ENCODE measurements around the gene SLC6A17. TPM values are rescaled to one million over a fixed set of nuclear protein-coding genes. Genes with fewer than 3 reads are reported as not detected.

The SLC6A17 gene
- total RNA-seq, 1 experiment from 2014 or later: 0.24 TPM

GRCh38 chr1:110135246-110135645 lies 15.0 kb upstream of the SLC6A17 start (continued):
- TF ChIP-seq ATF2 (CRISPR knock-in tag; IDR thresholded peaks at IDR 0.05; ENCODE audit: borderline replicate concordance, low read depth) (no peak), NFATC4 (CRISPR knock-in tag; IDR thresholded peaks at IDR 0.05) (no peak)

GRCh38 chr1:110135666-110136065 lies 14.6 kb upstream of the SLC6A17 start:
- H3K27ac Mint-ChIP-seq: no peak overlapping the region
- H3K9me3 Mint-ChIP-seq: no peaks in the 10 kb centered on the region
- CTCF ChIA-PET: interaction anchor here (0.9 to 2.7 kb wide), 3 partner anchors 15 to 76 kb away, joined by 3 to 9 read pairs (median 4); partner anchors contain the start of gene SLC6A17
- no peak for DNase-seq (ENCODE audit: low spot score)
- H3K36me3 Mint-ChIP-seq: no peaks in the 10 kb centered on the region
- POLR2A ChIA-PET: no interaction called here
- no peak overlapping the region for H3K4me3 Mint-ChIP-seq
- peaks cover 16% of the 10 kb centered on the region for H3K27me3 Mint-ChIP-seq (ENCODE audit: low read depth)
- peaks cover 31% of the 10 kb centered on the region for H3K4me1 Mint-ChIP-seq
- TF ChIP-seq NR1H2 (CRISPR knock-in tag; IDR thresholded peaks at IDR 0.05) (no peak), ZNF219 (CRISPR knock-in tag; IDR thresholded peaks at IDR 0.05; ENCODE audit: borderline replicate concordance) (no peak), NFYB (CRISPR knock-in tag; conservative IDR thresholded peaks at IDR 0.05; ENCODE audit: low read depth) (no peak)
- ATAC-seq: no peak

- ChIA-PET POLR2A (no interaction called here), CTCF (interaction anchor here (0.6 kb wide), 1 partner anchor 49 kb away, joined by 3 read pairs; no protein-coding TSS in a partner anchor)
- Mint-ChIP-seq H3K4me1 (peaks cover 22% of the 10 kb centered on the region), H3K36me3 (no peaks in the 10 kb centered on the region), H3K27ac (no peak overlapping the region), H3K4me3 (peak overlapping the region; percentile 28), H3K27me3 (ENCODE audit: low read depth) (peaks cover 15% of the 10 kb centered on the region), H3K9me3 (no peaks in the 10 kb centered on the region)
- TF ChIP-seq ZNF281 (CRISPR knock-in tag; IDR thresholded peaks at IDR 0.05) (peak; percentile 62; the same call in 1 of the 2 replicates), USF2 (CRISPR knock-in tag; IDR thresholded peaks at IDR 0.05) (peak; percentile 94), FOXK1 (CRISPR knock-in tag; IDR thresholded peaks at IDR 0.05) (no peak), USF1 (CRISPR knock-in tag; IDR thresholded peaks at IDR 0.05) (peak; percentile 94)
- DNase-seq (ENCODE audit: low spot score): peak; percentile 79
- peak; percentile 87 for ATAC-seq
Measured at GRCh38 chr1:110136911-110137310, 13.4 kb upstream of the SLC6A17 start.

- H3K4me3 Mint-ChIP-seq: no peak overlapping the region
- peaks cover 20% of the 10 kb centered on the region for H3K27me3 Mint-ChIP-seq (ENCODE audit: low read depth)
- no peak overlapping the region for H3K27ac Mint-ChIP-seq
- DNase-seq (ENCODE audit: low spot score) (no peak), ATAC-seq (no peak)
- ChIA-PET CTCF (interaction anchor here (1.3 kb wide), 1 partner anchor 322 kb away, joined by 3 read pairs; no protein-coding TSS in a partner anchor), POLR2A (interaction anchor here (0.5 kb wide), 1 partner anchor 9 kb away, joined by 6 read pairs; no protein-coding TSS in a partner anchor)
- TF ChIP-seq SP1 (CRISPR knock-in tag; conservative IDR thresholded peaks at IDR 0.05) (no peak), MLX (CRISPR knock-in tag; IDR thresholded peaks at IDR 0.05) (no peak), HMGA2 (CRISPR knock-in tag; IDR thresholded peaks at IDR 0.05) (no peak), FOXP1 (CRISPR knock-in tag; IDR thresholded peaks at IDR 0.05; ENCODE audit: borderline replicate concordance) (no peak), NFE2L1 (CRISPR knock-in tag; IDR thresholded peaks at IDR 0.05) (no peak), EMX1 (CRISPR knock-in tag; IDR thresholded peaks at IDR 0.05) (no peak), NFYB (CRISPR knock-in tag; conservative IDR thresholded peaks at IDR 0.05; ENCODE audit: low read depth) (no peak), ATF6 (CRISPR knock-in tag; IDR thresholded peaks at IDR 0.05) (no peak), CBFB (CRISPR knock-in tag; IDR thresholded peaks at IDR 0.05; ENCODE audit: low read depth) (no peak), RORB (CRISPR knock-in tag; IDR thresholded peaks at IDR 0.05) (no peak)
- peaks cover 22% of the 10 kb centered on the region for H3K4me1 Mint-ChIP-seq
- H3K36me3 Mint-ChIP-seq: no peaks in the 10 kb centered on the region
- no peaks in the 10 kb centered on the region for H3K9me3 Mint-ChIP-seq
Measured at GRCh38 chr1:110138956-110139355, 11.3 kb upstream of the SLC6A17 start.
